Ascending aorta (tissue), 2 donors: ENCODE measurements around the gene SPR. TPM values are rescaled to one million over a fixed set of nuclear protein-coding genes. Genes with fewer than 3 reads are reported as not detected.

ENCODE experiments used
- DNase-seq, 2 donors: peaks; one replicate each; pipeline ENCODE4 v3.0.0-alpha.2; 2019; ENCODE audit warnings: low spot score in 2 of 2
- H3K27ac ChIP-seq, 2 donors: fragments of 200-600 bp; sonication (generic); one replicate each; pipeline ENCODE4 v1.5.1; 2016 to 2017; ENCODE audit warnings: mild to moderate bottlenecking in 1 of 2
- H3K27me3 ChIP-seq: fragments of 200-600 bp; sonication (generic); one replicate; pipeline ENCODE4 v1.5.1; 2017
- H3K36me3 ChIP-seq, 2 donors: fragments of 200-600 bp; sonication (generic); one replicate each; pipeline ENCODE4 v1.5.1; 2016
- H3K4me1 ChIP-seq, 2 donors: fragments of 200-600 bp; sonication (generic); one replicate each; pipeline ENCODE4 v1.5.1; 2016 to 2017; ENCODE audit warnings: mild to moderate bottlenecking in 1 of 2
- H3K4me3 ChIP-seq, 2 donors: fragments of 200-600 bp; sonication (generic); one replicate each; pipeline ENCODE4 v1.5.1; 2016 to 2017; ENCODE audit warnings: mild to moderate bottlenecking in 1 of 2
- H3K9me3 ChIP-seq, 2 donors: fragments of 200-600 bp; sonication (generic); one replicate each; pipeline ENCODE4 v1.5.1; 2016
- intact Hi-C: fragments of 100-400 bp; cut with DNase I; formaldehyde crosslinking; loops from one replicate; pipeline ENCODE4 v1.15.1; 2023
- total RNA-seq: library from RNA; depleted of rRNA; stranded (reverse); fragments of >200 nt; gene quantifications from one replicate; pipeline ENCODE4 v1.1.0, GENCODE V29; 2016
- TF ChIP-seq, protein P1 (sequence below), 3 experiments: fragments of 200-600 bp in 2 of 3; fragments of 450-650 bp in 1 of 3; sonication (generic) in 2 of 3; IDR thresholded peaks; one replicate each; pipeline ENCODE4 v1.5.1; 2016 to 2019; ENCODE audit warnings: antibody characterized with exemption in 3 of 3, mild to moderate bottlenecking in 1 of 3, moderate library complexity in 1 of 3

Gene SPR
- total RNA-seq, 1 donor from 2014 or later = 68.3 TPM

DNA sequence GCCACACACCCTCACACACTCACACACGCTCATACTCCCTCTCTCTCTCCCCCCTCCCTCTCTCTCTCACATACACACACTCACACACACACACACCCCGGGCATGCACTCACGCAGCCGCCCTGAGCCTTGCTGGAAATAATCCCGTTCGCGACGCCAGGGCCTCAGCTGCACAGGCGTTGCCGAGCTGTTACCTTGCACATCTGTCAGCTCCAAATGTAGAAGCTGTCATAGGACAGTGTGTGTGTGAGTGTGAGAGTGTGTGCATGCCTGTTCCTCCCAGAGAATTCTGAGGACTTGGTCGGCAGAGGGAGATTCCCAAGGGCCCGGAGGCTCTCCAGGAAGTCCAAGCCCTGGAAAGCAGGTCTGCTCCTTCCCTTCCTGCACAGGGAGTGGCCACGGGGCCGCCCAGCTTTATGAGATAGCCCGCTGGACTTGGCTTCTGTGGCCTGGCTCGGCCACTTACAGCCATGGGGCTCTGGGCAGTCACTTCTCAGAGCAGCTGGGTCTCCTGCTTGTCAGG lies 8.6 kb downstream of the SPR start:
- peak in 1 of 2 donors; percentile 65 for DNase-seq
- peak overlapping the region in 1 of 2 donors; percentile 25 for H3K4me3 ChIP-seq

DNA sequence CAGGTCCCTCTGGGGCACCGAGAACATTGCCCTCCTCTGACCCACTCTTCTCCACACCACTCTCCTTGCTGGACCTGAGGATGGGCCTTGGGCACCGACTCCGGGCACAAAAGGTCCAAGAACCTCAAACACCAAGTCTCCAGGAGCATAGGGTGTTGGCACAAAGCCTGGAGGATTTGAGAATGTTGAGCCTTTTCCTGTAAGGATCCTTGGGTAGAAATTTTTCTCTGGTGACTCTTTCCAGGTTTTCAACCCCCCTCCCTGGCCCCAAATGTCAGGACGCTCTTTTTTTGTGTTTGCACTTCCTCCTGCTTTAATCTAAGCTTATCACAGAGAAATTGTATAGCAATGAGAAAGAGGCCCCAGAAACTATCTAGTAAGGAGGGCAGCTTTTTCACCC lies 9.2 kb downstream of the SPR start:
- TF ChIP-seq, protein P1, sequence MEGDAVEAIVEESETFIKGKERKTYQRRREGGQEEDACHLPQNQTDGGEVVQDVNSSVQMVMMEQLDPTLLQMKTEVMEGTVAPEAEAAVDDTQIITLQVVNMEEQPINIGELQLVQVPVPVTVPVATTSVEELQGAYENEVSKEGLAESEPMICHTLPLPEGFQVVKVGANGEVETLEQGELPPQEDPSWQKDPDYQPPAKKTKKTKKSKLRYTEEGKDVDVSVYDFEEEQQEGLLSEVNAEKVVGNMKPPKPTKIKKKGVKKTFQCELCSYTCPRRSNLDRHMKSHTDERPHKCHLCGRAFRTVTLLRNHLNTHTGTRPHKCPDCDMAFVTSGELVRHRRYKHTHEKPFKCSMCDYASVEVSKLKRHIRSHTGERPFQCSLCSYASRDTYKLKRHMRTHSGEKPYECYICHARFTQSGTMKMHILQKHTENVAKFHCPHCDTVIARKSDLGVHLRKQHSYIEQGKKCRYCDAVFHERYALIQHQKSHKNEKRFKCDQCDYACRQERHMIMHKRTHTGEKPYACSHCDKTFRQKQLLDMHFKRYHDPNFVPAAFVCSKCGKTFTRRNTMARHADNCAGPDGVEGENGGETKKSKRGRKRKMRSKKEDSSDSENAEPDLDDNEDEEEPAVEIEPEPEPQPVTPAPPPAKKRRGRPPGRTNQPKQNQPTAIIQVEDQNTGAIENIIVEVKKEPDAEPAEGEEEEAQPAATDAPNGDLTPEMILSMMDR (IDR thresholded peaks at IDR 0.05) = no peak
- H3K36me3 ChIP-seq = peaks cover 0 to 4% of the 10 kb centered on the region in 2 donors
- intact Hi-C loops = no loop called here
- no peak overlapping the region for H3K4me3 ChIP-seq
- peaks cover 0 to 3% of the 10 kb centered on the region in 2 donors for H3K4me1 ChIP-seq
- H3K9me3 ChIP-seq = no peaks in the 10 kb centered on the region
- no peaks in the 10 kb centered on the region for H3K27me3 ChIP-seq
- no peak overlapping the region for H3K27ac ChIP-seq
- no peak for DNase-seq

More for the DNA sequence above, 8.6 kb downstream of the SPR start:
- Histone ChIP-seq H3K36me3 (peaks cover 0 to 4% of the 10 kb centered on the region in 2 donors), H3K27ac (no peak overlapping the region), H3K4me1 (peaks cover 0 to 3% of the 10 kb centered on the region in 2 donors), H3K27me3 (no peaks in the 10 kb centered on the region), H3K9me3 (no peaks in the 10 kb centered on the region)
- TF ChIP-seq, protein P1 (IDR thresholded peaks at IDR 0.05) = no peak
- intact Hi-C loops = no loop called here

DNA sequence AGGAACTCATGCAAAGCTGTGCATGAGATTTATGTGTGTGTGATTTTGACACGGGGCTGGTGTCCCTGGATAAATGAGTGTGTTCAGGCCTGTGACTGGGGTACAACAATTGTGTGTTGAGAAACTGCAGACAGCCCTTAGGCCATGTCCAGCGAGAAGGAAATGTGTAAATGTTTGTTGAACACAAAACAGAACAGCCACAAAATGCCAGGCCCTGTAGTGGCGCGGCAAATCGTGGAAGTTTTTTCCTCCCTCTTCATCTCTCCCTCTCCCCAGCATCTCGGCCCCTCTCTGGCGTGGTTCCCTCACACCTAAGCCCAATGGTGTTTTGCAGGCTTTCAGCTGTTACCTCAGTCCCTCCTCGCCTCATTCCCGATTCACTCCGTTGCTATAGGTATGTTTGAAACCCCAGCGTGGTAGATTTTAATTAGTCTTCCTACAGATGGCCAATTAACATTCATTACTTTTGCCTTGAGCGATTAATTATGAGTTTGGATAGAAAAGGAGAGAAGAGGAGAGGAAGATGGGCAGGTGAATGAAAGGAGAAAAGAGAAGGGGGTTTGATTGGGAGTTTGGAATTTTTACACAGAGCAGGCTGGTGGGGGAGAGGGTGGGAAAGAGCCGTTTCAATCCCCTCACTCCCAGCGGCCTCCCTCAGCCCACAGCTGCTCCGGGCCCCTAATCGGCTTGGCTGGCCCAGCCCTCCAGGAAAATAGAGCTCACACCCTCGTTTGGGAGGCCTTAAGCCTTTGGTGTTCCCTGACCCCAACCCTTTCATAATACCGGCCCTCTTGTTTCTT lies 10.8 kb downstream of the SPR start:
- Histone ChIP-seq H3K27ac (no peak overlapping the region), H3K4me3 (no peak overlapping the region), H3K9me3 (no peaks in the 10 kb centered on the region), H3K36me3 (no peaks in the 10 kb centered on the region), H3K27me3 (no peaks in the 10 kb centered on the region), H3K4me1 (peaks cover 0 to 3% of the 10 kb centered on the region in 2 donors)
- intact Hi-C loops = no loop called here
- no peak for DNase-seq
- TF ChIP-seq, protein P1 (IDR thresholded peaks at IDR 0.05) = no peak

DNA sequence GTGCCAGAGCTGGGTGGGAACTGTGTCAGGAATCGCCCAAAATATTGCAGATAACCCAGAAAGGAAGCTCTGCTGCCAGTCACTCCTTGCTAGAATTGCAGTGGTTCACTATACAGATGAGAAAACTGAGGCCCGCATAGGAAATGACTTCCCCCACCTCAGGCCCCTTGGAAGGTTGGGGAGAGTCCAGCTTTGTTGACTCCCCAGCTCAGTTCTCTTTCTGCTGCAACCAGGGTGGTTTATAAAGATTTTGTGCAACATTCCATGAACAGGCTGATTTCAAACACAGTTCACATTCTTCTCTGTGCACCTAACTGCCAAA lies 11.3 kb downstream of the SPR start:
- H3K36me3 ChIP-seq = no peaks in the 10 kb centered on the region
- peaks cover 0 to 3% of the 10 kb centered on the region in 2 donors for H3K4me1 ChIP-seq
- H3K27ac ChIP-seq = no peak overlapping the region
- TF ChIP-seq, protein P1 (IDR thresholded peaks at IDR 0.05) = no peak
- intact Hi-C loops = no loop called here
- no peaks in the 10 kb centered on the region for H3K27me3 ChIP-seq
- H3K4me3 ChIP-seq = no peak overlapping the region
- H3K9me3 ChIP-seq = no peaks in the 10 kb centered on the region
- no peak for DNase-seq

DNA sequence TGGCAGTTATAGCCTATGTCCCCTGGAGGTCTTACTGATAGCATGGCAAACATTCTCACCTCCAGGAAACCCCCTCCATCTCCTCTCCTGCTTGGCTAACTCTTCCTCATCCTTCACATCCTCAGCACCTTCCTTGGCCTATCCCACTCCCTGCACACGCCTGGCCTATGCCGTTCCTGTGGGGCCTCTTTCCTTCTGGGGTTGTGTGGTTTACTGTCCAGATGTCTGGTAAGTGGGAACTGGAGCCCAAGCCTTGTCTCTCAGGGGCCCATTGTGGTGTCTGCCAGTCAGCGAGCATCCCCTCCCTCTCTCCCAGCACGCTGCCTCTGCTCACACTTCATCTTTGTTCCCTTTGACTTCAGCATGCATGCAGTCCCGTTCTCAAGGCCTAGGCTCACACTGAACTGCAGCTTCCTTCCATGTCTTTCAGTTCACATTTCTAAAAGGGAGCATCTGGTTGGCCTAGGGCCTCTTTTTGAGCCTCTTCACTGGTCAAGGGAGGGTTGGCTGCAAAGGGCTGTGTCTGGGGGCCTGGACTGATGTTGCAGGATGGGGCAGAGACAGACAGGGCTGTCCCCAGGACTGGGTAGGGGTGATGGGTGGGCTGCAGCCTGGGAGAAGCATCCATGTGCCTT lies 13.1 kb downstream of the SPR start:
- intact Hi-C loops = no loop called here
- Histone ChIP-seq H3K36me3 (no peaks in the 10 kb centered on the region), H3K4me3 (no peak overlapping the region), H3K27me3 (no peaks in the 10 kb centered on the region), H3K4me1 (peaks cover 0 to 2% of the 10 kb centered on the region in 2 donors), H3K9me3 (no peaks in the 10 kb centered on the region), H3K27ac (no peak overlapping the region)
- DNase-seq = no peak
- TF ChIP-seq, protein P1 (IDR thresholded peaks at IDR 0.05) = no peak
